Measurements from ENCODE around the gene APBA2. TPM values are rescaled to one million over a fixed set of nuclear protein-coding genes. Genes with fewer than 3 reads are reported as not detected.
"Not testable (repeated sequence)": the region's sequence is repeated elsewhere in the genome, so short reads cannot be mapped to it uniquely, and the experiment has no call there.

APBA2 gene
- total RNA-seq (6.7 TPM), polyA plus RNA-seq (15.3 TPM)
- long read RNA-seq, donor 1: 0 reads
- long read RNA-seq, donor 2: 0 reads
- long read RNA-seq, donor 3: 0 reads
- long read RNA-seq, donor 4: 0 reads
- long read RNA-seq, donor 5, partial matches to known transcripts: 0 of 1 reads
- long read RNA-seq, donor 5, other reads (novel, unspliced or antisense): 0 of 1 reads
- long read RNA-seq, donor 6: 0 reads
- long read RNA-seq, donor 7: 0 reads
- long read RNA-seq, donor 8: 0 reads
- long read RNA-seq, donor 9: 0 reads
- long read RNA-seq, donor 10: 0 reads

DNA sequence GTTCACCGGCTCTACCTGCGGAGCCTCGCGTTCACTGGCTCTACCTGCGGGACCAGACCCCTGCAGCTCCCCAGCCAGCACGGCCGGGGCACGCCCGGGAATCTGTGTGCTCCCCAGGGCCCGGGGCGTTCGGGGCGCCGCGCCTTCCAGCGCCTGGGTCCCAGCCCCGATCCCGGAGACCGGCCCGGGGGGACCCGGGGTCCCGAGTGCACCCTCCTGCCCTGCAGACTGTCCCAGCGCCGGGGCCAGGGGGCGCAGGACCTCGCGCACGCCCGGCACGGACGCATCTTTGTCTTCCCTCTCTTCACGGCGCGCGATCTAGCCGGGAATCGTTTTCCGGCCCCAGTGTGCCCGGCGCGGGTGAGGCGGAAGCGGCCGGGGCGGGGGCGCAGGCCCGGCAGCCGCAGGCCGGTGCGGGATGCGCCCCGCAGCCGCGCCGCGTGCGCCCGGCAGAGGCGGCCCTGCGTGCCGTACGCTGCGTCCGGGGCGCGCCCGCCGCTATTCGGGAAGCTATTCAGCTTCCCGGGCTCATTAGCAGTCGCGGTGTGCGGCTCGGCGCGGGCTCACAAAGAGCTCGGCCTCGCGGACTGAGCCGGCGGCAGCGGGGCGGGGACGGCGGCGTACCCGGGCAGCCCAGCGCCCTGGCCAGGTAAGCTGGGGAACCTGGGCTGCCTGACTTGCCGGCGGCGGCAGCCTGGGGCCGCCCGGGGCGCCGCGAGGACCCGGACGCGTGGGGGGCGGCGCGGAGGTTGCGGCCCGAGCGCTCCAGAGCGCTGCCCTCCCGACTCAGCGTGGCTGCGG lies at the start of gene APBA2:
Gene APBA2, plus strand, starts transcription at position 345 of the 801 bp plus-strand sequence. CDS start 167,911 bp downstream, outside the sequence.
- Histone ChIP-seq H3K36me3 (ENCODE audit: control insufficient read depth in 2 of 2, insufficient read depth in 2 of 2, low read length in 1 of 2) (no peaks in the 10 kb centered on the region), H3K27ac (ENCODE audit: low read depth in 1 of 2, low read length in 1 of 2) (peak within 1 kb of the TSS in 1 of 2 donors; percentile 68), H3K27me3 (ENCODE audit: control insufficient read depth in 2 of 2, insufficient read depth in 1 of 2, low read length in 1 of 2) (peaks cover 14 to 32% of the 10 kb centered on the region in 2 donors), H3K4me1 (ENCODE audit: control insufficient read depth in 2 of 2, insufficient read depth in 2 of 2, low read length in 2 of 2) (peaks cover 14 to 29% of the 10 kb centered on the region in 2 donors), H3K4me3 (ENCODE audit: low read length in 2 of 2) (peak within 1 kb of the TSS; percentile 18 to 72), H3K9me3 (ENCODE audit: control insufficient read depth in 2 of 2, insufficient read depth in 1 of 2, low read length in 1 of 2) (no peaks in the 10 kb centered on the region)
- DNase-seq (ENCODE audit: low read depth in 6 of 9, low spot score in 9 of 9): peak in 2 of 9 donors; percentile 31 to 58
- under 1% methylated on average over 109 of the region's 109 CpGs for WGBS

DNA sequence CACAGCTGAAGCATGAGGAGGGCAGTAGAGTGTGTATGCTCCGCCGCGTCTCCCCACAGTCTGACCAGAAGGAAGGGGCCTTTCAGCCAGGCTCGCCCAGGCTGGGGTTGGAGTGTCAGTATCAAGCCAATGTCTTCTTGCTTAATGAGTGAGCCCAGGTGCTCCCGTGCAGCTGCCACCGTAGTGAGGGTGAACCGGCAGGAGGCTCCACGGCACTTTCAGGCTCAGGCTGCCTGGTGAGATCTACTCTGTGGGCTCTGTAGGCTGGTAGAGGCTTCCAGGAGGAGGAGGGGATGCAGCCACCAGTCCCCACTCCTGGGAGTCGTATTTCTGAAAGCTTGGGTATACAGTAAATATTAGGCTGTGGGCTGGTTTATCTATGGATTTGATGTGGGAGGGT lies 45.5 kb upstream of the APBA2 start:
- 98% methylated on average over 8 of the region's 9 CpGs for WGBS
- H3K4me3 ChIP-seq (ENCODE audit: low read length in 2 of 2); DNase-seq (ENCODE audit: low read depth in 6 of 9, low spot score in 9 of 9): not testable (repeated sequence)

DNA sequence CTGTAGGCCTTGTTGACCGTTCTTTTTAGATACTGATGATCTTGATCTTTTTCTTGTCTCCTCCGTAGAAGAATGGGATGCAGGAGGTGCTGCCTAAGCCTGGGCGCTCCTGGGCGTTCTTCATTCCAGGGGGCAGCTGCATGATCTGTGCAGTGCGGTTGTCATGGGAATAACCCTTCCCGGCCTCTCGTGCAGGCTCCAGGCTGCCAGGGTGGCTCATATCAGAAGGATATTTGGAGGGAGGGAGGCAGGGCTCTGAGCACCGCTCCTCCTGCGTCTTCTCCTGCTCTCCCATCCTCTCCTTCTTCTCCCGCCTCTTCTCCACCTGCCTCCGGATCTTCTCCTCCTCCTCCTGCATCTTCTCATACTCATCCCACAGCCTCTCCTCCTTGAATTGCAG lies 43.6 kb upstream of the APBA2 start:
- H3K27me3 ChIP-seq (ENCODE audit: control insufficient read depth in 2 of 2, insufficient read depth in 1 of 2, low read length in 1 of 2); H3K4me3 ChIP-seq (ENCODE audit: low read length in 2 of 2); H3K9me3 ChIP-seq (ENCODE audit: control insufficient read depth in 2 of 2, insufficient read depth in 1 of 2, low read length in 1 of 2); H3K4me1 ChIP-seq (ENCODE audit: control insufficient read depth in 2 of 2, insufficient read depth in 2 of 2, low read length in 2 of 2); DNase-seq (ENCODE audit: low read depth in 6 of 9, low spot score in 9 of 9); H3K27ac ChIP-seq (ENCODE audit: low read depth in 1 of 2, low read length in 1 of 2); H3K36me3 ChIP-seq (ENCODE audit: control insufficient read depth in 2 of 2, insufficient read depth in 2 of 2, low read length in 1 of 2): not testable (repeated sequence)
- 97% methylated on average over 11 of the region's 11 CpGs for WGBS

More for the DNA sequence above, 45.5 kb upstream of the APBA2 start:
- not testable (repeated sequence) for H3K27ac ChIP-seq (ENCODE audit: low read depth in 1 of 2, low read length in 1 of 2); H3K27me3 ChIP-seq (ENCODE audit: control insufficient read depth in 2 of 2, insufficient read depth in 1 of 2, low read length in 1 of 2); H3K4me1 ChIP-seq (ENCODE audit: control insufficient read depth in 2 of 2, insufficient read depth in 2 of 2, low read length in 2 of 2); H3K36me3 ChIP-seq (ENCODE audit: control insufficient read depth in 2 of 2, insufficient read depth in 2 of 2, low read length in 1 of 2); H3K9me3 ChIP-seq (ENCODE audit: control insufficient read depth in 2 of 2, insufficient read depth in 1 of 2, low read length in 1 of 2)

DNA sequence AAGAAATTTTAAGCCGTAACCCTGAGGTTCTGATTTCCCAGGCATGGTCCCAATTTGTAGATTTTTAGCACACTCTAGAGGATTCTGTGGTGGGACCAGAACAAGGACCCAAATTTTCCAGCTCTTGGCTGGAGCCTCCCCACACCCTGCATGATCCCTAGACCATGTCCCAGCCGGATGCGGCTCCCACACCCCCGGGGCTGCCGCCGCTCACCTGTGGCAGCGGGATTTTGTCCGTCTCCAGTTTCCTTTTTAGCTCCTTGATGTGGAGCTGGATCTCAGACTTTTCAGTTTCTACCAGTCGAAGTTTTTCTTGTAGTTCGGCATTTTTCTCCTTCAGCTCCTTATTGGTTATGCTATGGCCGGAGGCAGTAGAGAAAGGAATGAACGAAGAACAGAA lies 42.3 kb upstream of the APBA2 start:
- H3K9me3 ChIP-seq (ENCODE audit: control insufficient read depth in 2 of 2, insufficient read depth in 1 of 2, low read length in 1 of 2); H3K27me3 ChIP-seq (ENCODE audit: control insufficient read depth in 2 of 2, insufficient read depth in 1 of 2, low read length in 1 of 2); H3K4me1 ChIP-seq (ENCODE audit: control insufficient read depth in 2 of 2, insufficient read depth in 2 of 2, low read length in 2 of 2); H3K36me3 ChIP-seq (ENCODE audit: control insufficient read depth in 2 of 2, insufficient read depth in 2 of 2, low read length in 1 of 2); H3K4me3 ChIP-seq (ENCODE audit: low read length in 2 of 2); H3K27ac ChIP-seq (ENCODE audit: low read depth in 1 of 2, low read length in 1 of 2); DNase-seq (ENCODE audit: low read depth in 6 of 9, low spot score in 9 of 9): not testable (repeated sequence)
- 96% methylated on average over 12 of the region's 12 CpGs for WGBS

DNA sequence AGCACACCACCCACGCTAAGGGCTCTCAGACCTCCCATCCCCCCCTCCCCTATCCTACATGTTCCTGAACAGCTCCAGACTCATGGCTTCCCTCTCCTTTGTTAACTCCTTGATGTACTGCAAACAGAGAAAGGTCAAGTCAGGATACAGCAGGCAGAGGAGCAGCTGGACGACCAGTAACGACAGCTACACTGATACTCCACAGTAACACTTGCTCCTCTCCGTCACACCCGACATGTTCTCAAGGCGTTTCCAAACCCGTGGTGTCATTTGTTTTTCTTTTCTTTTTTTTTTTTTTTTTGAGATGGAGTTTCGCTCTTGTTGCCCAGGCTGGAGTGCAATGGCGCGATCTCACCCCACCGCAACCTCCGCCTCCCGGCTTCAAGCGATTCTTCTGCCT lies 41.6 kb upstream of the APBA2 start:
- not testable (repeated sequence) for DNase-seq (ENCODE audit: low read depth in 6 of 9, low spot score in 9 of 9); H3K9me3 ChIP-seq (ENCODE audit: control insufficient read depth in 2 of 2, insufficient read depth in 1 of 2, low read length in 1 of 2); H3K36me3 ChIP-seq (ENCODE audit: control insufficient read depth in 2 of 2, insufficient read depth in 2 of 2, low read length in 1 of 2); H3K27me3 ChIP-seq (ENCODE audit: control insufficient read depth in 2 of 2, insufficient read depth in 1 of 2, low read length in 1 of 2); H3K4me1 ChIP-seq (ENCODE audit: control insufficient read depth in 2 of 2, insufficient read depth in 2 of 2, low read length in 2 of 2); H3K4me3 ChIP-seq (ENCODE audit: low read length in 2 of 2); H3K27ac ChIP-seq (ENCODE audit: low read depth in 1 of 2, low read length in 1 of 2)
- WGBS: 82% methylated on average over 8 of the region's 14 CpGs

DNA sequence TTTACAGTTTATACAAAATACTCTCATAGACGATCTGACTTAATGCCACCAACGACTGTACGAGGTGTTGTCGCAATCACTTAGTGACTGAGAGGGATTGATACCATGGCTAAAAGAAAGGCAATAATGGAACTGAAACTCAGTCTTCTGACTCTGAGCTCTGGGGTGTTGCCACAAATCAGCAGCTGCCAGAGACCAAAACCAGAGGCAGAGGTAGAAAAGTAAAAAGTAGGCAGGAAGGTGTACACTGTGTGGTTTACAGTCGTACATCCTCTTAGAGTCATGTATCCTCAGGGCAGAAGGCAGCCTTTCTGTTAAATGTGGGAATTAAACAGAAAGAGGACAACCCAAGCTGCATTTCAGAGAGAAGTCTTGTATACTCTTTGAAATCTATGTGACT lies 38.5 kb upstream of the APBA2 start:
- not testable (repeated sequence) for H3K27me3 ChIP-seq (ENCODE audit: control insufficient read depth in 2 of 2, insufficient read depth in 1 of 2, low read length in 1 of 2); H3K36me3 ChIP-seq (ENCODE audit: control insufficient read depth in 2 of 2, insufficient read depth in 2 of 2, low read length in 1 of 2); H3K27ac ChIP-seq (ENCODE audit: low read depth in 1 of 2, low read length in 1 of 2); DNase-seq (ENCODE audit: low read depth in 6 of 9, low spot score in 9 of 9); H3K4me3 ChIP-seq (ENCODE audit: low read length in 2 of 2); H3K9me3 ChIP-seq (ENCODE audit: control insufficient read depth in 2 of 2, insufficient read depth in 1 of 2, low read length in 1 of 2); H3K4me1 ChIP-seq (ENCODE audit: control insufficient read depth in 2 of 2, insufficient read depth in 2 of 2, low read length in 2 of 2)
- WGBS: 81% methylated on average over 5 of the region's 5 CpGs

DNA sequence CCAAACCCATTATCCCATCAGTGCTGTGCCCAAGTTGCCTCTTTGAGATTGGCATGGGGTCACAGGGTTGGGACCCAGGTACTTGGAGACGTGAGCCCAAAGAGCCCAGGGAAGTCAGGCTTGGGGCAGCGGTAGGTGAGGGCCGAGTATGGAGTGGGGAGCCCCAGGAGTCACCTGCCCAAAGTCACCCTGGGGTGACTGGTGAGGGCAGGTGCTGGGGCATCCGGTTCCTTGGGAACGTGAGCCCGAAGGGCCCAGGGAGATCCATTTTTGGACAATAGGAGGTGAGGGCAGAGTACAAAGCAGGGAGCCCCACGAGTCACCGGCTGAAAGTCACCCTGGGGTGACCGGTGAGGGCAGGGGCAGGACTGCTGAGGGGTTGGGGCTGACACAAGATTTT lies 37.8 kb upstream of the APBA2 start:
- WGBS: 86% methylated on average over 9 of the region's 9 CpGs
- H3K27me3 ChIP-seq (ENCODE audit: control insufficient read depth in 2 of 2, insufficient read depth in 1 of 2, low read length in 1 of 2); DNase-seq (ENCODE audit: low read depth in 6 of 9, low spot score in 9 of 9); H3K4me1 ChIP-seq (ENCODE audit: control insufficient read depth in 2 of 2, insufficient read depth in 2 of 2, low read length in 2 of 2); H3K9me3 ChIP-seq (ENCODE audit: control insufficient read depth in 2 of 2, insufficient read depth in 1 of 2, low read length in 1 of 2); H3K4me3 ChIP-seq (ENCODE audit: low read length in 2 of 2); H3K36me3 ChIP-seq (ENCODE audit: control insufficient read depth in 2 of 2, insufficient read depth in 2 of 2, low read length in 1 of 2); H3K27ac ChIP-seq (ENCODE audit: low read depth in 1 of 2, low read length in 1 of 2): not testable (repeated sequence)

DNA sequence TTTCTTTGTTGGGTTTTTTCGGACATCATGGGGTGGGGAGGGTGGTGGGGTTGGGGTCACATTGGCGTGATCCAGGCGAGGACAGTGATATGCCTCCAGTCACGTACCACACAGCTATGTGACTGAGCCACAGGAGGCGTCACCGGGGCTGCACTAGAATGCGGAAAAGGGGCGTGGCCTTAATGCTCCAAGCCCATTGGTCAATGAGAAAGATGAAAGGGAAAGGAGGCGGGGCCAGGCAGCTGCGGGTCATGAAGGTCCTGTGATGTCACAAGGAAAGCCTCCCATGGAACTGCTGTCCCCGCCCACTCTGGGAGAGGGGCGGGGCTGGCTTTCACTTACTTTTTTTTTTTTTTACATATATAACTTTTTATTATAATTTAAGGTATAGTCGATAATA lies 37.3 kb upstream of the APBA2 start, which contains the start of gene GOLGA6L7:
Gene GOLGA6L7, minus strand, starts transcription at position 124 of the 400 bp plus-strand sequence. Its CDS starts 95 bp downstream, at position 29.
- not testable (repeated sequence) for H3K9me3 ChIP-seq (ENCODE audit: control insufficient read depth in 2 of 2, insufficient read depth in 1 of 2, low read length in 1 of 2); DNase-seq (ENCODE audit: low read depth in 6 of 9, low spot score in 9 of 9); H3K36me3 ChIP-seq (ENCODE audit: control insufficient read depth in 2 of 2, insufficient read depth in 2 of 2, low read length in 1 of 2); H3K27me3 ChIP-seq (ENCODE audit: control insufficient read depth in 2 of 2, insufficient read depth in 1 of 2, low read length in 1 of 2); H3K27ac ChIP-seq (ENCODE audit: low read depth in 1 of 2, low read length in 1 of 2); H3K4me1 ChIP-seq (ENCODE audit: control insufficient read depth in 2 of 2, insufficient read depth in 2 of 2, low read length in 2 of 2); H3K4me3 ChIP-seq (ENCODE audit: low read length in 2 of 2)
- WGBS: 97% methylated on average over 13 of the region's 13 CpGs

DNA sequence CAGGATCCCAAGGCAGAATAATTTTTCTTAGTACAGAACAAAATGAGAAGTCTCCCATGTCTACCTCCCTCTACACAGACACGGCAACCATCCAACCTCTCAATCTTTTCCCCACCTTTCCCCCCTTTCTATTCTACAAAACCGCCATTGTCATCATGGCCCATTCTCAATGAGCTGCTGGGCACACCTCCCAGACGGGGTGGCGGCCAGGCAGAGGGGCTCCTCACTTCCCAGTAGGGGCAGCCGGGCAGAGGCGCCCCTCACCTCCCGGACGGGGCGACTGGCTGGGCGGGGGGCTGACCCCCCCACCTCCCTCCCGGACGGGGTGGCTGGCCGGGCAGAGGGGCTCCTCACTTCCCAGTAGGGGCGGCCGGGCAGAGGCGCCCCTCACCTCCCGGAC lies 36.5 kb upstream of the APBA2 start:
- not testable (repeated sequence) for H3K4me1 ChIP-seq (ENCODE audit: control insufficient read depth in 2 of 2, insufficient read depth in 2 of 2, low read length in 2 of 2); H3K36me3 ChIP-seq (ENCODE audit: control insufficient read depth in 2 of 2, insufficient read depth in 2 of 2, low read length in 1 of 2); H3K4me3 ChIP-seq (ENCODE audit: low read length in 2 of 2); H3K27me3 ChIP-seq (ENCODE audit: control insufficient read depth in 2 of 2, insufficient read depth in 1 of 2, low read length in 1 of 2); DNase-seq (ENCODE audit: low read depth in 6 of 9, low spot score in 9 of 9); H3K9me3 ChIP-seq (ENCODE audit: control insufficient read depth in 2 of 2, insufficient read depth in 1 of 2, low read length in 1 of 2); H3K27ac ChIP-seq (ENCODE audit: low read depth in 1 of 2, low read length in 1 of 2)
- WGBS: 100% methylated on average over 2 of the region's 17 CpGs
